Liver (tissue), 9 donors: ENCODE data around the gene TERT. TPM values are rescaled to one million over a fixed set of nuclear protein-coding genes. Genes with fewer than 3 reads are reported as not detected.

Experiments
- DNase-seq: peaks from one replicate; pipeline ENCODE4 v3.0.0-alpha.2; 2017; ENCODE audit warnings: low spot score
- H3K27ac ChIP-seq, 2 donors: one replicate each; pipeline ENCODE4 v1.7.0; 2013; ENCODE audit warnings: inconsistent platforms in 2 of 2, low read length in 2 of 2, control low read depth in 1 of 2, low read depth in 1 of 2, mild to moderate bottlenecking in 1 of 2
- H3K27me3 ChIP-seq, 4 donors: one replicate each; pipeline versions ENCODE4 v1.6.1 to v1.7.0; 2013; ENCODE audit warnings: low read length in 3 of 4, inconsistent platforms in 1 of 4, mild to moderate bottlenecking in 1 of 4, moderate library complexity in 1 of 4; ENCODE audit not compliant: control insufficient read depth in 4 of 4, insufficient read depth in 4 of 4
- H3K36me3 ChIP-seq, 4 donors: one replicate each; pipeline versions ENCODE4 v1.6.1 to v1.7.0; 2013; ENCODE audit warnings: low read length in 3 of 4, mild to moderate bottlenecking in 3 of 4, low read depth in 1 of 4, moderate library complexity in 1 of 4; ENCODE audit not compliant: control insufficient read depth in 4 of 4, insufficient read depth in 3 of 4
- H3K4me1 ChIP-seq, 4 donors: one replicate each; pipeline versions ENCODE4 v1.6.1 to v1.7.0; 2013; ENCODE audit warnings: low read length in 3 of 4, mild to moderate bottlenecking in 3 of 4, moderate library complexity in 1 of 4; ENCODE audit not compliant: control insufficient read depth in 4 of 4, insufficient read depth in 4 of 4
- H3K4me3 ChIP-seq, 3 donors: one replicate each; pipeline versions ENCODE4 v1.6.1 to v1.7.0; 2013; ENCODE audit warnings: low read length in 3 of 3, control low read depth in 1 of 3, low read depth in 1 of 3, mild to moderate bottlenecking in 1 of 3
- H3K9ac ChIP-seq, 2 donors: one replicate each; pipeline ENCODE4 v1.7.0; 2013; ENCODE audit warnings: low read length in 2 of 2, mild to moderate bottlenecking in 2 of 2, moderate library complexity in 2 of 2, control low read depth in 1 of 2, low read depth in 1 of 2
- H3K9me3 ChIP-seq, 4 donors: one replicate each; pipeline versions ENCODE4 v1.6.1 to v1.7.0; 2013; ENCODE audit warnings: low read length in 3 of 4; ENCODE audit not compliant: control insufficient read depth in 4 of 4
- CTCF ChIP-seq: fragments of 150-350 bp; IDR thresholded peaks from 2 replicates; pipeline ENCODE4 v1.5.1; 2017; ENCODE audit warnings: improper control_type of control experiment, low read depth, low read length; ENCODE audit not compliant: missing input control
- EGR1 ChIP-seq, 2 donors: IDR thresholded peaks; 2 replicates each; pipeline ENCODE4 v1.6.1; 2016 to 2018; ENCODE audit warnings: antibody characterized with exemption in 2 of 2, low read depth in 2 of 2
- FOXA1 ChIP-seq: IDR thresholded peaks from 2 replicates; pipeline ENCODE4 v1.6.1; 2016; ENCODE audit warnings: antibody characterized with exemption
- FOXA2 ChIP-seq: IDR thresholded peaks from 2 replicates; pipeline ENCODE4 v1.6.1; 2016; ENCODE audit warnings: antibody characterized with exemption
- GABPA ChIP-seq, 2 donors: IDR thresholded peaks in 1 of 2; conservative IDR thresholded peaks in 1 of 2; 2 replicates each; pipeline ENCODE4 v1.6.1; 2016; ENCODE audit warnings: antibody characterized with exemption in 2 of 2, mild to moderate bottlenecking in 1 of 2, moderate library complexity in 1 of 2
- HNF4A ChIP-seq, 2 donors: conservative IDR thresholded peaks; 2 replicates each; pipeline ENCODE4 v1.6.1; 2016; ENCODE audit warnings: antibody characterized with exemption in 2 of 2, mild to moderate bottlenecking in 2 of 2
- HNF4G ChIP-seq: IDR thresholded peaks from 2 replicates; pipeline ENCODE4 v1.6.1; 2016; ENCODE audit warnings: antibody characterized with exemption
- JUND ChIP-seq, 2 donors: IDR thresholded peaks; 2 replicates each; pipeline ENCODE4 v1.6.1; 2016; ENCODE audit warnings: antibody characterized with exemption in 2 of 2
- MAX ChIP-seq: IDR thresholded peaks from 2 replicates; pipeline ENCODE4 v1.6.1; 2016; ENCODE audit warnings: antibody characterized with exemption
- NR2F2 ChIP-seq: IDR thresholded peaks from 2 replicates; pipeline ENCODE4 v1.6.1; 2016; ENCODE audit warnings: antibody characterized with exemption
- RAD21 ChIP-seq, 2 donors: IDR thresholded peaks; 2 replicates each; pipeline ENCODE4 v1.6.1; 2016; ENCODE audit warnings: antibody characterized with exemption in 2 of 2, mild to moderate bottlenecking in 2 of 2
- RXRA ChIP-seq, 2 donors: IDR thresholded peaks; 2 replicates each; pipeline ENCODE4 v1.6.1; 2017 to 2018; ENCODE audit warnings: antibody characterized with exemption in 2 of 2, mild to moderate bottlenecking in 1 of 2
- SP1 ChIP-seq: IDR thresholded peaks from 2 replicates; pipeline ENCODE4 v1.6.1; 2018; ENCODE audit warnings: antibody characterized with exemption, mild to moderate bottlenecking
- TAF1 ChIP-seq: conservative IDR thresholded peaks from 2 replicates; pipeline ENCODE4 v1.6.1; 2016; ENCODE audit warnings: antibody characterized with exemption, mild to moderate bottlenecking
- YY1 ChIP-seq: IDR thresholded peaks from 2 replicates; pipeline ENCODE4 v1.6.1; 2016; ENCODE audit warnings: antibody characterized with exemption, mild to moderate bottlenecking
- WGBS: extraction: QIAGEN DNeasy Blood & Tissue Kit; methylation state at CpG from one replicate; pipeline ENCODE4 v1.1.7; 2013; 5-methylcytosine and 5-hydroxymethylcytosine counted together
- polyA plus RNA-seq, 2 donors: library from polyadenylated mRNA; stranded (reverse) in 1 of 2; unstranded in 1 of 2; fragments of 200-250 nt in 1 of 2; fragments of >200 nt in 1 of 2; fragmentation: Nextera tagmentation in 1 of 2; extraction: Ambion mirVana in 1 of 2; gene quantifications; one replicate each; pipeline versions ENCODE4 v1.2.1 to v1.2.3, GENCODE V29; 2013 to 2015
- total RNA-seq, 2 donors: library from RNA; depleted of rRNA; stranded (reverse); fragments of >200 nt; gene quantifications; one replicate each; pipeline ENCODE4 v1.2.3, GENCODE V29; 2014
- TF ChIP-seq, protein P1 (sequence below): IDR thresholded peaks from 2 replicates; pipeline ENCODE4 v1.6.1; 2016; ENCODE audit warnings: antibody characterized with exemption
- TF ChIP-seq, protein P2 (sequence below): IDR thresholded peaks from 2 replicates; pipeline ENCODE4 v1.6.1; 2016; ENCODE audit warnings: antibody characterized with exemption, mild to moderate bottlenecking
- TF ChIP-seq, protein P3 (sequence below): IDR thresholded peaks from 2 replicates; pipeline ENCODE4 v1.6.1; 2016; ENCODE audit warnings: antibody characterized with exemption
- donor health status: healthy.
- donor health status: healthy.
- donor health status: healthy.
- donor health status: healthy.
- donor health status: healthy.

The TERT gene
- total and polyA plus RNA-seq, 4 donors: 0.14 TPM; not detected in 3

DNA sequence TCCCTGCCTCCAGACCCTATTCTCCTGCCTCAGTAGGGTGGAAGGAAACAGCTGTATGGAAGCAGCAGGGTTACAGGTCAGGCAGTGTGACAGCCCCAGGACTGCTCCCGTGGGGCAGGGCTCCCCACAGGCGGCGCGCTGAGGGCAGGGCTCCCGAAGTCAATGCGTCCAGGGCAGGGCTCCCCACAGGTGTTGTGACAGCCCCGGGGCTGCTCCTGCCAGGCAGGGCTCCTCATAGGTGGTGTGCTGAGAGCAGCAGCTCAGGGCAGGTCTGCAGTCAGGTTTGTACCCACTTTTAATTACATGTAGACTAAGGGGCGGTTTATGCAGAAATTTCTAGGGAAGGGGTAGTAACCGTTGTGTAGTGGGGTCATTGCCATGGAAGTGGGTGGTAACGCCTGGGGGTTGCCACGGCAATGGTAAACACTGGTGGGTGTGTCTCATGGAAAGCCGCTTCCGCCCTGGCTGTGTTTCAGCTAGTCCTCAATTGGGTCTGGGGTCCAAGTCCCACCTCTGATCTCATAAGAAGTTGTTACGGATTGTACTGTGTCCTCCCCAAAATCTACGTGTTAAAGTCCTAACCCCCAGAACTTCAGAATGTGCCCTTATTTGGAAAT, 16.7 kb upstream of the TERT start:
- Histone ChIP-seq H3K36me3 (no peaks in the 10 kb centered on the region), H3K27ac (no peak overlapping the region), H3K4me3 (no peak overlapping the region), H3K9me3 (no peaks in the 10 kb centered on the region), H3K4me1 (peaks cover 7 to 15% (median 14%) of the 10 kb centered on the region in 4 donors), H3K27me3 (no peaks in the 10 kb centered on the region), H3K9ac (no peak overlapping the region)
- TF ChIP-seq FOXA1 (no peak), NR2F2 (no peak), HNF4A (conservative IDR thresholded peaks at IDR 0.05) (no peak), GABPA (IDR thresholded peaks at IDR 0.05 in 1 of 2, conservative IDR thresholded peaks at IDR 0.05 in 1 of 2) (no peak), RXRA (IDR thresholded peaks at IDR 0.05) (no peak), MAX (no peak), TAF1 (no peak), RAD21 (IDR thresholded peaks at IDR 0.05) (no peak)
- TF ChIP-seq, protein P1, sequence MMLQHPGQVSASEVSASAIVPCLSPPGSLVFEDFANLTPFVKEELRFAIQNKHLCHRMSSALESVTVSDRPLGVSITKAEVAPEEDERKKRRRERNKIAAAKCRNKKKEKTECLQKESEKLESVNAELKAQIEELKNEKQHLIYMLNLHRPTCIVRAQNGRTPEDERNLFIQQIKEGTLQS: no peak
- TF ChIP-seq, protein P2, sequence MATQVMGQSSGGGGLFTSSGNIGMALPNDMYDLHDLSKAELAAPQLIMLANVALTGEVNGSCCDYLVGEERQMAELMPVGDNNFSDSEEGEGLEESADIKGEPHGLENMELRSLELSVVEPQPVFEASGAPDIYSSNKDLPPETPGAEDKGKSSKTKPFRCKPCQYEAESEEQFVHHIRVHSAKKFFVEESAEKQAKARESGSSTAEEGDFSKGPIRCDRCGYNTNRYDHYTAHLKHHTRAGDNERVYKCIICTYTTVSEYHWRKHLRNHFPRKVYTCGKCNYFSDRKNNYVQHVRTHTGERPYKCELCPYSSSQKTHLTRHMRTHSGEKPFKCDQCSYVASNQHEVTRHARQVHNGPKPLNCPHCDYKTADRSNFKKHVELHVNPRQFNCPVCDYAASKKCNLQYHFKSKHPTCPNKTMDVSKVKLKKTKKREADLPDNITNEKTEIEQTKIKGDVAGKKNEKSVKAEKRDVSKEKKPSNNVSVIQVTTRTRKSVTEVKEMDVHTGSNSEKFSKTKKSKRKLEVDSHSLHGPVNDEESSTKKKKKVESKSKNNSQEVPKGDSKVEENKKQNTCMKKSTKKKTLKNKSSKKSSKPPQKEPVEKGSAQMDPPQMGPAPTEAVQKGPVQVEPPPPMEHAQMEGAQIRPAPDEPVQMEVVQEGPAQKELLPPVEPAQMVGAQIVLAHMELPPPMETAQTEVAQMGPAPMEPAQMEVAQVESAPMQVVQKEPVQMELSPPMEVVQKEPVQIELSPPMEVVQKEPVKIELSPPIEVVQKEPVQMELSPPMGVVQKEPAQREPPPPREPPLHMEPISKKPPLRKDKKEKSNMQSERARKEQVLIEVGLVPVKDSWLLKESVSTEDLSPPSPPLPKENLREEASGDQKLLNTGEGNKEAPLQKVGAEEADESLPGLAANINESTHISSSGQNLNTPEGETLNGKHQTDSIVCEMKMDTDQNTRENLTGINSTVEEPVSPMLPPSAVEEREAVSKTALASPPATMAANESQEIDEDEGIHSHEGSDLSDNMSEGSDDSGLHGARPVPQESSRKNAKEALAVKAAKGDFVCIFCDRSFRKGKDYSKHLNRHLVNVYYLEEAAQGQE: no peak
- WGBS: 94% methylated on average over 15 of the region's 15 CpGs
- DNase-seq: no peak

DNA sequence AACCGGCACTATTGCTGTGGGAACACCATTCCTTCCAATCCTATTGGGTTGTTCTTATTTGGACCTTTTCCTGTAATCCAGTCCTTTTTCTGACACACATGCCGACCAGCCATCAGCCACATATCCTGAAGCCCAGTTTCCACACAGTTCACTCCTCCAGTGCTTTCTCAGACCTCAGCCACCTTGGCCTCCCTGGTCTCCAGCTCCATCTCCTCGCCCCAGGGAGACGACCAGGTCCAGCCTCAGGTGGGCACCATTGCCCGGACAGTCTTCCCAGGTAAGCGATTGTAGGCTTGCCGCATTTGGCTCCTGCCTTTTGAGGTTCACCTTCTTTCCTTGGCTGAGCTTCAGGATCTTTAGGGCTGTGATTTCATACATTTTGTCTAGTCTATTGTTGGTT, 15.2 kb upstream of the TERT start:
- no peaks in the 10 kb centered on the region for H3K36me3 ChIP-seq
- H3K4me3 ChIP-seq: no peak overlapping the region
- no peak overlapping the region for H3K27ac ChIP-seq
- no peaks in the 10 kb centered on the region for H3K9me3 ChIP-seq
- no peak for DNase-seq
- peaks cover 0 to 1% (median under 1%) of the 10 kb centered on the region in 4 donors for H3K4me1 ChIP-seq
- WGBS: 91% methylated on average over 7 of the region's 7 CpGs
- H3K27me3 ChIP-seq: no peaks in the 10 kb centered on the region
- no peak overlapping the region for H3K9ac ChIP-seq
- TF ChIP-seq, protein P3, sequence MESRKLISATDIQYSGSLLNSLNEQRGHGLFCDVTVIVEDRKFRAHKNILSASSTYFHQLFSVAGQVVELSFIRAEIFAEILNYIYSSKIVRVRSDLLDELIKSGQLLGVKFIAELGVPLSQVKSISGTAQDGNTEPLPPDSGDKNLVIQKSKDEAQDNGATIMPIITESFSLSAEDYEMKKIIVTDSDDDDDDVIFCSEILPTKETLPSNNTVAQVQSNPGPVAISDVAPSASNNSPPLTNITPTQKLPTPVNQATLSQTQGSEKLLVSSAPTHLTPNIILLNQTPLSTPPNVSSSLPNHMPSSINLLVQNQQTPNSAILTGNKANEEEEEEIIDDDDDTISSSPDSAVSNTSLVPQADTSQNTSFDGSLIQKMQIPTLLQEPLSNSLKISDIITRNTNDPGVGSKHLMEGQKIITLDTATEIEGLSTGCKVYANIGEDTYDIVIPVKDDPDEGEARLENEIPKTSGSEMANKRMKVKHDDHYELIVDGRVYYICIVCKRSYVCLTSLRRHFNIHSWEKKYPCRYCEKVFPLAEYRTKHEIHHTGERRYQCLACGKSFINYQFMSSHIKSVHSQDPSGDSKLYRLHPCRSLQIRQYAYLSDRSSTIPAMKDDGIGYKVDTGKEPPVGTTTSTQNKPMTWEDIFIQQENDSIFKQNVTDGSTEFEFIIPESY: no peak
- TF ChIP-seq YY1: no peak
- no peak for TF ChIP-seq HNF4A (conservative IDR thresholded peaks at IDR 0.05)
- TF ChIP-seq, protein P1: no peak
- no peak for TF ChIP-seq NR2F2
- TF ChIP-seq RAD21 (IDR thresholded peaks at IDR 0.05): no peak
- TF ChIP-seq JUND (IDR thresholded peaks at IDR 0.05): no peak
- TF ChIP-seq FOXA1: no peak
- TF ChIP-seq CTCF: no peak
- TF ChIP-seq EGR1 (IDR thresholded peaks at IDR 0.05; ENCODE audit: low read depth in 2 of 2): no peak
- no peak for TF ChIP-seq SP1
- no peak for TF ChIP-seq GABPA (IDR thresholded peaks at IDR 0.05 in 1 of 2, conservative IDR thresholded peaks at IDR 0.05 in 1 of 2)
- TF ChIP-seq FOXA2: no peak
- no peak for TF ChIP-seq HNF4G
- TF ChIP-seq TAF1: no peak
- TF ChIP-seq, protein P2: no peak
- no peak for TF ChIP-seq MAX
- no peak for TF ChIP-seq RXRA (IDR thresholded peaks at IDR 0.05)
